Measurements from ENCODE around the gene DHRS4.

The DHRS4 gene

DNA sequence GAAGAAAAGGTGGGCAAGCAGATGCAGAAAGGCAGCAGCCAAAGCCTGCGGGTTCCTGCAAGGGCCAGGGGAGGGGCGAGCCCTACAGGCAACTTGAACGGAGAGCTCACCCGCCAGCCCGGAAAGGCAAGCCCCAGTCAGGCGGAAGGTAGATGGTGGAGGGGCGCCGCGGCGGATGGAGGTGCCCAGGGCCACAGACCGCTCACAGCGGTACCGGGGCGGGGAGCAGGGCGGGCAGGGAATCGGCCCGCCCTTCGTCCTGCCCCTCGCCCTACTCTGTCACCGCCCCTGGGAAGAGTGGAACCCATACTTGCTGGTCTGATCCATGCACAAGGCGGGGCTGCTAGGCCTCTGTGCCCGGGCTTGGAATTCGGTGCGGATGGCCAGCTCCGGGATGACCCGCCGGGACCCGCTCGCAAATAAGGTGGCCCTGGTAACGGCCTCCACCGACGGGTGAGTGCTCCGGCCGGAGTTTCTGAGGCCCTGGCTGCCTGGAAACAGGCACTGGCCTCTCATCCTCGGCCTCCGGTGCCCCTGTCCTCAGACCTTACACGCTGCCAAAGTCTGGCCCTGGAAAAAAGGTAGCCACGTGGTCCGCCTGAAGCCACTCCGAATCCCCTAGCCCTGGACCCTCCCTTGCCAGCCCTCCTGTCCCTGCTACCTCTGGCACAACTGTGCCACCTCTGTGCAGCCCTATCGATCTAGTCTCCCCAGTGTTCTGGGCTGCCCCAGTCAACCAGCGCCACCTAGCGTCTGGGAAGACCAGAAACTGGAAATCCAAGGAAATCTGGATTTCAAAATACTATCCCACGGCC lies at the start of gene DHRS4:
DHRS4 (plus strand) TSS at position 307 of the 815 bp plus-strand sequence; CDS start at position 326, 19 bp downstream.
- peak; percentile 75 for DNase-seq

- peak; percentile 53 for DNase-seq
Observed at GRCh38 chr14:23910101-23910875, 43.3 kb upstream of the DHRS4 start.

GRCh38 chr14:23910876-23911210 lies 42.7 kb upstream of the DHRS4 start:
- DNase-seq, result no peak

- DNase-seq, result no peak
Observed at GRCh38 chr14:23915559-23915958, 38.0 kb upstream of the DHRS4 start.

- no peak for DNase-seq
Observed at GRCh38 chr14:23916004-23916403, 37.6 kb upstream of the DHRS4 start.

- DNase-seq, result no peak
Observed at GRCh38 chr14:23916446-23916845, 37.1 kb upstream of the DHRS4 start.

GRCh38 chr14:23922545-23922944 lies 31.0 kb upstream of the DHRS4 start:
- no peak for DNase-seq

DNA sequence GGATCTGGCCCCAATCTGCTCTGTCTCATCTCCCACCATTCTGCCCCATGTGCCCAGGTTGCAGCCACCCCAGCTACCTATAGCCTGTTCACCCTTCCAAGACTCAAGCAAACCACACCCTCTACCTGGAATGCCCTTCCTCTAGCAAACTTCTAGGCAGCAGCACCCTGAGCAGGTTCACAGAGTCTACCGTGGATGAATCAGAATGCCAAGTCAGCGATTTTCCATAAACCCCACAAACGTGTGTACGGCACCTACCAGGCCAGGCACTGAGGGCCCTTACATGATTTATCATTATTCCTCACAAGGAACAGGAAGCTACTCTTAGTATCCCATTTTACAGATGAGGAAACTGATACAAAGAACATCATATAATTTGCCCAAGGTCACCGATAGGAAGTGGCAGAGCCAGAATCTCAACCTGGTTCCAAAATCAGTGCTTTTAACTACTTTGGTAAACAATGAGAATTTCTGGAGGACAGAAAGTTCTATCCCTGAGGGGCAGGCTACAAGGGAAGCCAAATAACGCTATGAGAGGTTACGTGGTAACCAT lies 28.0 kb upstream of the DHRS4 start:
- no peak for DNase-seq

GRCh38 chr14:23926543-23926942 lies 27.0 kb upstream of the DHRS4 start:
- no peak for DNase-seq

- DNase-seq, result no peak
Observed at GRCh38 chr14:23929136-23929535, 24.4 kb upstream of the DHRS4 start.

DNA sequence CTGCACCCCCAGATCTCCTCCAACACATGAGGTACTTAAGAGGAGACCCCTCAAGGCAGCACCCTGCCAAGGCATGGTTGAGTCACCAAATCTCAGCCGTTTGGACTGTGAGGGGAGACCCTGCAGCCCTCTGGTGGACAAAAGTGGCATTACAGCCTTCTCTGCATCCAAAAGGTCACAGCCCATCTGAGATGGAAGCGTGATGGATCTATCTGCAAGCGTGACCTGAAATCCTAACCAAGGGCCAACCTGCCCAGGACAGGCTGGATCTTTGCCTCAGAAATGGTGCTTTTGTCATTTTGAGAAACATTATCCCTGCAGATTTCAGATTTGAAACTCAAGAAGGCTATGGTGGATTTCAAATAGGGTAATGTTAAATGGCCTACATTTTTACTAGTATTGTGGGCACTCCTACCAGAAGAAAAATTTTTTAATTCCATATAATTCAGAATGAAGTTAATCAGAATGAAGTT lies 23.7 kb upstream of the DHRS4 start:
- peak; percentile 88 for DNase-seq

GRCh38 chr14:23930742-23931141 lies 22.8 kb upstream of the DHRS4 start:
- no peak for DNase-seq

DNA sequence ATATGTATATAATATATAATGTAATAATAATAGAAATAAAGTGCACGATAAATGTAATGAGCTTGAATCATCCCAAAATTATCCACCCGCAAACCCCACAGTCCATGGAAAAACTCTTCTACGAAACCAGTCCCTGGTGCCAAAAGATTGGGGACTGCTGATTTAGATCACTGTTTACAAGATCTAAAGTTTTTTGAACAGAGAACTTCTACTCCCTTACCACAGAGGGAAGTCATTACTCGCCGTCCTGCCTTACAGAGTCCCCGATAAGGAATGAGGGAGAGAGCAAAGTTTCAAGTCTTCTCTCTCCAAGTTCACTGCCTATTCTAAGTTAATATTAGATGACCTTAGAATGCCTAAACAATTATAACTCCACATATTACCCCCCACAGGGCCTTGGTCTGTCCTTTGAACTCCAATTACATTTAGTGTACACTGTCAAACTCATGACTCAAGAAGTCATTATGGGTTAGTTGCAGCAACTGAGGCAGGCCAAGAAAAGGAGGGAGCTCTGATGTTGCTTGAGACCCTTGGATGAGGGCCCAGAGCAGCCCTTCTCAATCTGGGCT lies 21.8 kb upstream of the DHRS4 start:
- no peak for DNase-seq

DNA sequence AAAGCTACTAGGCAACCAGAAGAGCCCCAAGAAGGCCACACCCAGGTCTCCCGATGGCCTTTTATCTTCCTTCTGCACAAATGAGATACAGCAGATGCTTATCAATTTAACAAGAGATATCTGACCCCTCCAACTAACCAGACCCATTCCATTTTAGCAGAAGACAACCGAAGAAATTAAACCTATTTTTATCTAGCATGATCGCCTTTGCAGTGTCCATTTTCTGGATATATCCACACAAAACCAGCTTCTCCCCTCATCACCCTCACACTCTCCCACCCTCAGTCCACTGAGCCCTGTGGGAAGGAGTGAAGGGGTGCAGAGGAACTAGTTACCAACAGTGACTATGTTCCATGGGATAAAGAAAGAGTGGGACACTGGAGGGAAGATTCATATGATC lies 20.9 kb upstream of the DHRS4 start:
- no peak for DNase-seq

DNA sequence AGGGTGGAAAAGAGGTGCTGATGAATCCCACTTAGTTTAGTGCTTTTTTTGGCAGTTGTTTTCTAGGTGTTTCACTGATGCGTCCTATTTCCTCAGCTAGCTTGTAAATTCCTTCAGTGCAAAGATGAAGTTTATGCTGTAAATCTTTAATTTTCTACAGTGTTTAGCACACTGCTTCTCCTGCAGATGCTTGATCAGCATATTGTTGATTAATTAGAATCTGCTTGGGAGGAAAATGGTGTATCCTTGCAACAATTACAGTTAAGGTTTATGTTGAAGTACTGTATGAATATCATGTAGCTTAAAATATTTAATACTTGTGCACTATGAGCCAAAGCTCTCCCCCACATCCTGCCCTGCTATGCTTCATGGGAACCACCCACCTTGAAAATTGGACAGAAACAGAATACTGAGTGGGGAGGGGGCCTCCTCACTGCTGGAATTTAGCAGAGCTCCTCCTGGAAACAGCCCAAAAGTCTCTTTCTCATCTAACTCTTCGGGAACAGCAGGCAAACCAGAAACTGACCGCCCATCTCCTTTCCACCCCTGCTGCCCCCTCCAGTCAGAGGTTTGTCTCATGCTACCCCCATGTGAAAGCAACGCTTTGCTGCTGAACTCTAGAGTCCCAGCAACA lies 20.3 kb upstream of the DHRS4 start:
- DNase-seq, result no peak

GRCh38 chr14:23933742-23934128 lies 19.8 kb upstream of the DHRS4 start:
- no peak for DNase-seq

GRCh38 chr14:23935158-23935557 lies 18.4 kb upstream of the DHRS4 start:
- no peak for DNase-seq

GRCh38 chr14:23936084-23936829 lies 17.3 kb upstream of the DHRS4 start:
- no peak for DNase-seq

GRCh38 chr14:23937203-23937602 lies 16.4 kb upstream of the DHRS4 start:
- DNase-seq, result no peak

- no peak for DNase-seq
Observed at GRCh38 chr14:23938823-23939222, 14.7 kb upstream of the DHRS4 start.

- no peak for DNase-seq
Observed at GRCh38 chr14:23939607-23940326, 13.8 kb upstream of the DHRS4 start.

DNA sequence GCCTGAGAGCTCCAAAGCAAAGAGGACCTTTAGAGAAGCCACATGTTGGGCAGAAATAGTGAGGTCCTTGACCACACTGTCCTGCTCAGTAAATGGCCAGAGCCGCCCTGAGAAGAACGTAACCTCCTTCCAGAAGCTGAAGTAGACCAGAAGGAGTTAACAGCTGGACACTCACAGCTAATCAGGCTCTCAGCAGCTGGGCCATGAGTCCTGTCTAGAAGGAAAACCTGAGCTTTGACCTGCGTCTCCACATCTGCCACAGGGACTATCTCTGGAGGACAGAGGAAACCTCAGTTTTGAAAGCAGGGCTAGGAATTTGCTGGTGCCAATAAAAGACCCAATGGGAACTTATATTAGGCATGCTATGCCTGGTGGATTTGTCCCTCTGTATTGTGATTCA lies 12.3 kb upstream of the DHRS4 start:
- DNase-seq, result no peak
